HG03520 (cell line): ENCODE results near the gene ZNF346.

Experiments
- ATAC-seq: cut with Tn5 transposase; IDR thresholded peaks from one replicate; pipeline ENCODE4 v1.9.1; 2021; ENCODE audit warnings: mild to moderate bottlenecking, moderate library complexity; ENCODE audit not compliant: unreplicated experiment

ZNF346 gene

DNA sequence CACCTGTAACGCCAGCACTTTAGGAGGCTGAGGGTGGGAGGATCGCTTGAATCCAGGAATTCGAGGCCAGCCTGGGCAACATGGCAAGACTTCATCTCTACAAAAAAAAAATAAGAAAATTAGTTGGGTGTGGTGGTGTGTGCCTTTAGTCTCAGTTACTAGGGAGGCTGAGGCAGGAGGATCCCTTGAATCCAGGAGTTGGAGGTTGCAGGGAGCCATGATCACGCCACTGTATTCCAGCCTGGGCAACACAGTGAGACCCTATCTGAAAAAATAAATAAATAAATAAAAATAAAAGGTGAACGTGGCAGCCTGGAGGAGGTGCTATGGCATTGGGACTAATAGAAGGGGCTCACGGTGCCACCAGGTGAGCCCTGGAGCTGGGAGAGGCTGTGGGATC lies 71.3 kb downstream of the ZNF346 start:
- no peak for ATAC-seq

DNA sequence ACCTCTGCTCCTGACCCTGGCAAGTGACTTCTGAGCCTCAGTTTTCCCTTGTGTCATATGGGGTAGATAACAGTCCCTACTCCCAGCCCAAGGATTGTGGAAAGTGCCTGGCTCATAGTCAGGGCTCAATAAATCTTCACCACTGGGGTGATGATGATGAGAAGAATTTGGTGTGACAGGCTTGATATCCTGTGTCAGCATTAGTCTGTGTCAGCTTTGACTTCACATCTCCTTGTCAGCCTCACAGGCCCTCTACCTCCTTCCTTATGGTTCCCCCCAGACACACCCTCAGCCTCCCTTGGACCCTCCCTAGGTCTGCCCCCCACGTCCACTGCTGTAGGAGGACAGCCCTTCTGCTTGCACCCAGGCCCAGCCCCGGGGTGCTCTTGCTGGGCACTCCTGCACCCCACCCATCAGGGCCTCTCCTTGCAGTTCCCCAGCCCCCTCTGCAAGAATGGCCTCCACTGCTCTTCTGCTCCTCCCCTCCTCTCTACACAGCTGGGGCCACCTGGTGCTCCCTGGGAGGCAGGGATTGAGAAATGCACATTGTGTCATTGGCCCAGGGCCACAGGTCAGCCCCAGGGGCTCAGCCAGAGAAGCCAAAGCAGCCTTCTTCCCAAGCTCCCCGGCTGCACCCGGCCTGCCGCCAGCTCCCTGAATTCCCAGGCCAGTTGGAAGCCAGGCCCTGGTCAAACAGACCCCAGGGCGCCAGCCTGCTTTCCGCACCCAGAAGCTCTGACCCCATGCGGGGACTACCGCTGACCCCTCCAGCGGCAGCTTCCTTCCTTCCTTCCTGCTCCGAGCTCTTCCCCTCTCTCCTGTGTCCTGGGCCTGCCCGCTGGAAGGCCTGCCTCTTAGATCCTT lies 72.0 kb downstream of the ZNF346 start:
- ATAC-seq, result no peak

DNA sequence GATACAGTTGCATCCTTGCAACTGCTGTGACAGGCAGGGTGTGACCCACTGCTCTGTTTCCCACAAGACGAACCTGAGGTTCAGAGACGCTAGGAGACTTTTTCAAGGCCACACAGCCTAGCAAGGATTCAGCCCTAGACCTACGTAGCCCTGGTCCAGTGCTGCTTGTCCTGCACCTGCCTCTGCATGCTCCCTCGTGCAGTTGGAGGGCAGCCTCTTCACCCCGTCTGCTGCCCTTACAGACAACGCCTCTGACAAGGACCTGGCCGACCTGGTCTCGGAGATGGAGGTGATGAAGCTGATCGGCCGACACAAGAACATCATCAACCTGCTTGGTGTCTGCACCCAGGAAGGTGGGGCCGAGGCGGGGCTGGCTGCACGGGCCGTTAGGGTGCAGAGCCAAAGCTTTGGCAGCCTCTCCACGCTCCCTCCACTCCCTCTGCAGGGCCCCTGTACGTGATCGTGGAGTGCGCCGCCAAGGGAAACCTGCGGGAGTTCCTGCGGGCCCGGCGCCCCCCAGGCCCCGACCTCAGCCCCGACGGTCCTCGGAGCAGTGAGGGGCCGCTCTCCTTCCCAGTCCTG lies 72.7 kb downstream of the ZNF346 start:
- ATAC-seq, result no peak

DNA sequence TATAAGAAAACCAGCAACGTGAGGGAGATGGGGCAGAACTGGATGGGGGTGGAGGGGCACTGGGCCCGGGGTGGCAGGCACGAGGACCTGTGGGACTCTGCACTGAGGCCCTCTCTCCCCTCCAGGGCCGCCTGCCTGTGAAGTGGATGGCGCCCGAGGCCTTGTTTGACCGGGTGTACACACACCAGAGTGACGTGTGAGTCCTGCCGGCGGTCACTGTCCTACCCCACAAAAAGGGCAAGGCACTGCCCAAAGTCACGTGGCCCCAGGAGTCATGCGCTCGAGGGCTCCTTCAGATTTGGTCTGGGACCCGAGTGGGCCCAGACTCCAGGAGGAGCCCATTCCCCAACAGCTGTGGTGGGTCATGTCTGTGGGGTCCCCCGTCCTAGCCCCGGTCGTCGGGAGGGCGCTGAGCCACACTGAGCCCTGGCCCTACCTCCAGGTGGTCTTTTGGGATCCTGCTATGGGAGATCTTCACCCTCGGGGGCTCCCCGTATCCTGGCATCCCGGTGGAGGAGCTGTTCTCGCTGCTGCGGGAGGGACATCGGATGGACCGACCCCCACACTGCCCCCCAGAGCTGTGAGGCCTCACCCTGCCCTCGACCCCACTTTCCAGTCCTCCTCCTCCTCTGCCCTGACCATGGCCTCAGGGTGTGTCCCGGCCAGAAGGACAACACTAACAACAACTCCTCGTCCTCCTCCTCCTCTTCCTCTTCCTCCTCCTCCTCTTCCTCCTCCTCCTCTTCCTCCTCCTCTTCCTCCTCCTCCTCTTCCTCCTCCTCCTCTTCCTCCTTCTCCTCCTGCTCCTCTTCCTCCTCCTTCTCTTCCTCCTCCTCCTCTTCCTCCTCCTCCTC lies 73.9 kb downstream of the ZNF346 start:
- ATAC-seq, result no peak

GRCh38 chr5:177097016-177097985 lies 74.8 kb downstream of the ZNF346 start:
- ATAC-seq, result no peak

GRCh38 chr5:177098120-177098469 lies 75.6 kb downstream of the ZNF346 start:
- no peak for ATAC-seq

DNA sequence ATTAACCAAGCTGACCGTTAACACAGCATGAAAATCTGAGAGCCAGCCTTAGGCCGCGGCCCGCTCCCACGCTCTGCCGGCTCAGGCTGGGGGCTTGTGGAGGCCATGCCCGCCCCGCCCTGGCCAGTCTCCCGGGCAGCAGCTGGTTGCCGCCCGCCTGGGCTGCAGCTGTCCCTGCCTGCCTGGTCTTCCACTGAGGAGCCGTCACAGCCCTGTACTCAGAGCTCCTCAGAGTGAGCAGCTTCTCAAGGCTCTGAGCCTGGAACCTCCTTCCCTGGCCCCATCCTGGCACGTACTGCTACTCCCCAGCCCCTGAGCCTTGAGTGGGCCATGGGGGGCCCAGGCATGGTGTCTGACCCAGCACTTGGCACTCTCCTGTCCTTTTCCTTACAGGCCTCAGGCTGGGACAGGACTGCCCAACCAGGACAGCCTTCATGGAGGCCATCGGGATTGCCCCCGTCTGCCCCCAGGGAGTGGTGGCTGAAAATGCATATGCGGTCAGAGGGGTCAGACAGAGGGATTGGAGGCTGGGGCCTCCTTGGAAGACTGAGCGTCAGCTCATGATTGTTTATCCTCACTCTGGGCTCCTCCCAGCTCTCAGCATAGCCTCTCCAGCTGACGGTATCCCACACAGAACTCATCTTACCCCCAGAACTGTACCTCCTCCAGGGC lies 76.1 kb downstream of the ZNF346 start:
- no peak for ATAC-seq

- no peak for ATAC-seq
Measured at GRCh38 chr5:177099422-177100093, 77.1 kb downstream of the ZNF346 start.

GRCh38 chr5:177100714-177101121 lies 78.2 kb downstream of the ZNF346 start:
- ATAC-seq, result no peak

- no peak for ATAC-seq
Measured at GRCh38 chr5:177103523-177104253, 81.2 kb downstream of the ZNF346 start.

DNA sequence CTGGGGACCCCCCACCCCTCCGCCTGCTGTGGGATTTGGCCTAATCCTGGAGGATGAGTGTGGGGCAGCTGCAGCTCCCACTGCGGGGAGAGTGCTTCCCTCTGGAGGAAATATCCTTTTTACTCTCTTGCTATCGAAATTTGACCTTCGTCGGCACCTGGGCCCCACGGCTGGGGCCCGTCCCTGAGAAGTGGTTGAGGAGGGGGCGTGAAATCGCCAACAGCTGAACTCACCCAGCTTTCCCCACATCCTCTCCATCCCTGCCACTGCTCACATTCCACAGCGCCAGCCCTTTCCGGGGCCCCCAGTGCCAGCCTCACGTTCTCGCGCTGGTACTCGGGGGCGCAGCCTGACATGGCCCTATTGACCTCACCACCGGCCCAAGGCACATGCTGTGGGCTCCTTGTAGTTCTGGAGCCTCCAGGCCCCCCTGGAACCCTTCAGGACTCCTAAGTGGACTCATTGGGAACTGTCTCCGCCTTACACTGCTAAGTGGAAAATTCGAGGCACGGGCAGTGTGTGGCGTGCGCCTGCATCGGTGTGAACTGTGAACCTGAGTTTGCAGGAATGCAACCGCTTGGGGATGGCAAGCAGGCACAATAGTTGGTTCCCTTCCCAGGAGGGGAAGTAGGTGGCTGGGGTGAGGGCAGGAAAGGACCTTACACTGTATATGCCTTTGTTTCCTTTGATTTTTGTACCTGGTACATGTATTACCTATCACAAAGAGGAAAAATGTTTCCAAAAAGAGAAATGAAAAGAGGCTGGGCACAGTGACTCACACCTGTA lies 83.4 kb downstream of the ZNF346 start:
- ATAC-seq, result no peak

DNA sequence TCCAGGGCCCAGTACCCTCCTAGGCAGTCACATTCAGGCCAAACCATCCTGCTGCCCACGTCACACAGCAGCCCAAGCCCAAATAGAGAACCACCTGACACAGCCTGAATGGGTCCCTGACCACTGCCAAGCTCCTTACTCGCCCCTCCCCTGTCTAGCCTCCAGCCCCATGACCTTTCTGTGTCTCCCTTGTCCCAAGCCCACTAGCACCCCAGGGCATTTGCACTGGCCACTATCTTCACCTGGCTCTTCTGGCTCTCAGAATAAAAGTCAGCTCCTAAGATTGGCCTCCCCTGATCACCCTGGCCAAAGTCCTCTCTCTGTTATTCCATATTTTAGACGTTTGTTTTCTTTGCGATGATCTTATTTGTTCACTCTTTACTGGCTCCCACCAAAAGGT lies 84.7 kb downstream of the ZNF346 start:
- ATAC-seq, result no peak

DNA sequence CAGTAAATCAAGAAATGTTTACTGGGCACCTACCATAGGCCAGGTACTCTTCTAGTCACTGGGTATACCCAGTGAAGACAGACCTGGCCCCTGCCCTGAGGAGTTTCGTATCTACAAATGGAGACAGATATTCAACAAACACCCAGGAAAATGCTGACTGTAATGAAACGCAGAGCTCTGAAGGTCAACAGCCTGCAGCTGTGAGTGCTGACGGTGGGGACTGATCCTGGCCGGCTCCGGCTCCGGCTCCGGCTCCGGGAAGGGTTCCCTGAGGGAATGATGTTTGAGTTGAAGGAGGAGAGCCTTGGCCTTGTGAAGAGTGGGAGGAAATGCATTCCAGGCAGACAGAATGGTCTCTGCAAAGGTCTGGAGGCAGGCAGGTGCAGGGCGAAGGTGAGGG lies 87.3 kb downstream of the ZNF346 start:
- ATAC-seq, result no peak

GRCh38 chr5:177111720-177112394 lies 89.4 kb downstream of the ZNF346 start:
- no peak for ATAC-seq

GRCh38 chr5:177112589-177113220 lies 90.2 kb downstream of the ZNF346 start:
- no peak for ATAC-seq

GRCh38 chr5:177113566-177114424 lies 91.3 kb downstream of the ZNF346 start:
- no peak for ATAC-seq
